AG09309 (cell line): ENCODE results near the gene RTN4RL1.

ENCODE experiments used
- DNase-seq: peaks from one replicate; pipeline ENCODE4 v3.0.0-alpha.2; 2010; ENCODE audit warnings: low read depth
- H3K4me3 ChIP-seq: 2 replicates; pipeline ENCODE4 v1.5.1; 2011; ENCODE audit warnings: mild to moderate bottlenecking, low read depth, low read length, moderate library complexity; ENCODE audit not compliant: control insufficient read depth
- CTCF ChIP-seq: IDR thresholded peaks from 2 replicates; pipeline ENCODE4 v1.5.1; 2011; ENCODE audit warnings: mild to moderate bottlenecking, low read depth, low read length, inconsistent platforms; ENCODE audit not compliant: insufficient read depth, control insufficient read depth; ENCODE audit errors: missing control alignments

RTN4RL1 gene

GRCh38 chr17:1914661-1915083 is 110.5 kb downstream of the RTN4RL1 start:
- no peak for DNase-seq
- H3K4me3 ChIP-seq = no peak overlapping the region
- no peak for TF ChIP-seq CTCF

DNA sequence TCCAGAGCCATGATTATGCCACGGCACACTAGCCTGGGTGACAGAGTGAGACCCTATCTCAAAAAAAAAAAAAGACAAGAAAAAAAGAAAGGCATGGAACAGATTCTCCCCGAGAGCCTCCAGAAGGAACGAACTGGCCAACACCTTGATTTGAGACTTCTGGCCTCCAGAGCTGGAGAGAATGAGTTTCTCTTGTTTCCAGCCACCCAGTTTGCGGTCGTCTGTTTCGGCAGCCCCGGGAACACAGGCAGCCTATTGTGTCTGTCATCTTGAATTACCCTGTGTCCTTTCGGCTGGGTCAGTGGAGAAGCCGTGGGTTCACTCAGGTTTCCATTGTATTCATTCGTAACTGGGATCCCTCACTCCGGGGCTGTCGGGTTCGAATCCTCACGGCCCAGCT is 111.4 kb downstream of the RTN4RL1 start:
- H3K4me3 ChIP-seq = no peak overlapping the region
- TF ChIP-seq CTCF = no peak
- no peak for DNase-seq

- DNase-seq = no peak
- TF ChIP-seq CTCF = no peak
- no peak overlapping the region for H3K4me3 ChIP-seq
Measured at GRCh38 chr17:1912146-1912545, 113.0 kb downstream of the RTN4RL1 start.

DNA sequence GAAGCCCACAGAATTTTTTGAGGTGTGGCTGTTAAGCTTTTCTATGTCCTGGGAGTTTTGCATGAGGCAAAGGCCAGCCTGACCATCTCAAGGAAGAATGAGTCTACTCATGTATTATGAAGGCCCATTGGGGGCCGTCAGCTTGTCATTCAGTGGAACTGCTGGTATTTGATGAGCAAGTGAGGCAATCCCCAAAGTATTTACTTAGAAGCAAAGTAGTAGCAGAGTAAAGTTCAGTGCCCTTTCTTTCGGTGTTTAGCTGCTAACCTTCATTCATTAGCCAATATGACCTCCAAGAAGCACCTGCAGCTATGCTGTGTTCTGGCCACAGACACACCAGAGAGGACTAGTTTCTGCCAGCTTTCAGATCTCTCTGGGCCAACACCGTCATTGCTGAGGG is 115.1 kb downstream of the RTN4RL1 start:
- H3K4me3 ChIP-seq = no peak overlapping the region
- DNase-seq = no peak
- TF ChIP-seq CTCF = no peak

GRCh38 chr17:1908699-1909309 is 116.3 kb downstream of the RTN4RL1 start:
- peak; percentile 82 for TF ChIP-seq CTCF
- DNase-seq = peak; percentile 37
- peak overlapping the region; percentile 4 for H3K4me3 ChIP-seq

GRCh38 chr17:1907909-1908698 is 117.0 kb downstream of the RTN4RL1 start:
- H3K4me3 ChIP-seq = peak overlapping the region; percentile 4
- no peak for TF ChIP-seq CTCF
- DNase-seq = no peak
